Measurements from ENCODE around the gene APOB. TPM values are rescaled to one million over a fixed set of nuclear protein-coding genes. Genes with fewer than 3 reads are reported as not detected.

APOB gene
- total RNA-seq, 2 experiments from 2014 or later: not detected

DNA sequence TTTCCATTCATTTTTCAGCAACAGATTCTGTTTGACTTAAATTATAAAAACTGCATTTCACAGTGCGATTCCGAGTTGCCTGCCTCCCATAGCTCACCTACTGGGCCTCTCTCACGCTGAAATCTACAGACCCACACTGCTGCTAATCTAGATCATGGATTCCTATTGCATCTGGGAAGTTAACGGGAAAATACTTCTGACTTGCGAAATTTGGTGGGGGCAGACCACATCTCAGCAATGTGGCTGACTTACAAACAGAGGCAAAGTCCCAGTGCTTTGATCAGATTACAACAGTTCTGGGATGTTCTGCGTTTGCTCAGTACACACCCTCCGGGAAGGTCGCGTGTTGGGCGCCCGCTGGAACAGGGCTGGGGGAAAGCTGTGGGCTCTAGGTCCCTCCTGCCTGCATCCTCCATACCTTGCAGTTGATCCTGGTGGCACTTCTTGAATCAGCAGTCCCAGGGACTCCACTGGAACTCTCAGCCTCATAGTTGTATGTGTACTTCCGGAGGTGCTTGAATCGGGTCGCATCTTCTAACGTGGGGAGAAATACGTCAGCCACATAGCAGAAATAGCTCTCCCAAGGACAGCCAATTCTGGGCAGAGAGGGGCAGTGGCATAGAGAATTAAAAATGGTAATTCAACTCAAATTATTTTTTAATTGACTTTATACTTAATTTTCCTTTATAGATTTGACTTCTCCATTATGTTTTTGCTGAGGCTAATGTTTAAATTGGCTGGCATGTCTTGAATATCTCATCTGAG, 1.7 kb downstream of the APOB start:
- POLR2A ChIA-PET: no interaction called here
- Mint-ChIP-seq H3K27me3 (peaks cover 29% of the 10 kb centered on the region), H3K36me3 (no peaks in the 10 kb centered on the region), H3K4me3 (no peak overlapping the region), H3K9me3 (no peaks in the 10 kb centered on the region), H3K27ac (no peak overlapping the region), H3K4me1 (peaks cover 3% of the 10 kb centered on the region)
- no peak for DNase-seq
- ATAC-seq (ENCODE audit: low read depth): no peak

DNA sequence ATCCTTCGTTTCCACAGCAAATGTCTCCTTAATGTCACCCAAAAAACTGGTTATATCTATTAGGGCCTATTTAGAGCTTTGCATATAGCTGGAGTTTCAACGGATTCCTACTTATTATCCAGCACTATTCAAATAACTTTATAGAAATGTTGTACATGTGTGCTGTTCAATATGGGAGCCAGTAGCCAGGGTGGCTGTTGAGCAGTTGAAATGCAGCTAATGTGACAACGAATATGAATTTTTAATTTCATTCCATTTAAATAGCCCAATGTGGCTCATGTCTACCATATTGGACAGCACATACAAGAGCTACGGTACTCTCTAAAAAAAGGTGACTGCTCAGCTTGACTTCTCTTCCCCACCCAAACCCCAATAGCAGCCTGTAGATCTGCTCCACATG, 2.4 kb downstream of the APOB start:
- H3K27me3 Mint-ChIP-seq: peaks cover 29% of the 10 kb centered on the region
- no peak overlapping the region for H3K4me3 Mint-ChIP-seq
- H3K27ac Mint-ChIP-seq: no peak overlapping the region
- no peaks in the 10 kb centered on the region for H3K9me3 Mint-ChIP-seq
- DNase-seq (no peak), ATAC-seq (ENCODE audit: low read depth) (no peak)
- POLR2A ChIA-PET: no interaction called here
- peaks cover 3% of the 10 kb centered on the region for H3K4me1 Mint-ChIP-seq
- no peaks in the 10 kb centered on the region for H3K36me3 Mint-ChIP-seq

DNA sequence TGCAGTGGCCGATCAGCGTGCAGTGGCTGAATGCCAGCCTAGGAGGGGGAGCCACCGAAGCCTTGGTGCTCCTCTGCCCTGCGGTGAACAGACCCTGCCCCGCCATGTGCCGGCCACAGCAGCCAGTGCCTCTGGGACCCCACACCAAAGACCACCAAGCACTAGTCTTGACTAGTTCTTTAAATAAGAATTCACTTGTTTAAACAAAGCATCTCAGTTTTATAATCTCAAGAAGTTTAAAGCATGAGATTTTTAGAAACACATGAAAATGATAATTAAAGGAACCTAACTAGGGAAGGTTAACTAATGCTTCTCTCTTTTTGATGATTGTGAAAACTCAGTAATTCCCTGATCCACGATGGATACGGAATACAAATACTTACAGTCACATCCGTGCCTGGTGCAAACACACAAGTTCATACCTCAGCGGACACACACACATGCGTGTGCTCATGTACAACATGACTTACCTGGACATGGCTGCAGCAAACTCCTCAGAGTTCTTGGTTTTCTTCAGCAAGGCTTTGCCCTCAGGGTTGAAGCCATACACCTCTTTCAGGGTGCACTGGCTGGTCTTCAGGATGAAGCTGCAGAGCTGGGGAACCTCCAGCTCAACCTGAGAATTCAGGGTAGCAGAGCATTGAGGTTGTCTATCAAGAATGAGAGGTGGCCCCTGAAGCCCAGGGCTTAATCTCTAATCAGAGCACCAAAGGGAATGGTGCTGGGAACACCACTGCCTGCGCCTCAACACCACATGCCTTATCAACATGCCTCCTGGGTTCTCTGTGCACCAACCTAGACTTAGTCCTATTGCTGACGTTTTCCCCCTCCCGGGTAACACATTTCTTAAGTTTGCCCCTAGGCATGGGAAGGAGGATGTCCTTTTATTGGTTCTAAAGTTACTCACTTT, 3.1 kb downstream of the APOB start:
- no peak overlapping the region for H3K4me3 Mint-ChIP-seq
- POLR2A ChIA-PET: no interaction called here

DNA sequence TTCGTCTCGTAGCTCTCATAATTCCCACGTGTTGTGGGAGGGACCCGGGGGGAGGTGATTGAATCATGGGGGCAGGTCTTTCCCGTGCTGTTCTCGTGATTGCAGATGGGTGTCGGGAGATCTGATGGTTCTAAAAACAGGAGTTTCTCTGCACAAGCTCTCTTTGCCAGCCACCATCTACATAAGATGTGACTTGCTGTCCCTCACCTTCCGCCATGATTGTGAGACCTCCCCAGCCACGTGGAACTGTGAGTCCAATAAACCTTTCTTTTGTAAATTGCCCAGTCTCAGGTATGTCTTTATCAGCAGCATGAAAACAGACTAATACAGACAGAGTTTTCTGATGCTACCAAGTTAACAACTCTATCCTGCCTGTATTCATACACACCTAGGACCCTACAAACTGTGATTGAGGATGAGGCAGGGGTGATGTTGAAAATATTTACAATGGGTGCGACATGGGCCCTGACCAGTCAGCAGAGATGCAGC, 3.9 kb downstream of the APOB start:
- Mint-ChIP-seq H3K27me3 (peaks cover 20% of the 10 kb centered on the region), H3K4me3 (no peak overlapping the region), H3K4me1 (peaks cover 3% of the 10 kb centered on the region), H3K9me3 (no peaks in the 10 kb centered on the region), H3K36me3 (no peaks in the 10 kb centered on the region), H3K27ac (no peak overlapping the region)
- POLR2A ChIA-PET: no interaction called here
- ATAC-seq (ENCODE audit: low read depth): no peak
- no peak for DNase-seq

More for the DNA sequence above, 3.1 kb downstream of the APOB start:
- H3K4me1 Mint-ChIP-seq: peaks cover 3% of the 10 kb centered on the region
- DNase-seq (no peak), ATAC-seq (ENCODE audit: low read depth) (no peak)
- no peaks in the 10 kb centered on the region for H3K36me3 Mint-ChIP-seq
- H3K9me3 Mint-ChIP-seq: no peaks in the 10 kb centered on the region
- H3K27me3 Mint-ChIP-seq: peaks cover 26% of the 10 kb centered on the region
- no peak overlapping the region for H3K27ac Mint-ChIP-seq

DNA sequence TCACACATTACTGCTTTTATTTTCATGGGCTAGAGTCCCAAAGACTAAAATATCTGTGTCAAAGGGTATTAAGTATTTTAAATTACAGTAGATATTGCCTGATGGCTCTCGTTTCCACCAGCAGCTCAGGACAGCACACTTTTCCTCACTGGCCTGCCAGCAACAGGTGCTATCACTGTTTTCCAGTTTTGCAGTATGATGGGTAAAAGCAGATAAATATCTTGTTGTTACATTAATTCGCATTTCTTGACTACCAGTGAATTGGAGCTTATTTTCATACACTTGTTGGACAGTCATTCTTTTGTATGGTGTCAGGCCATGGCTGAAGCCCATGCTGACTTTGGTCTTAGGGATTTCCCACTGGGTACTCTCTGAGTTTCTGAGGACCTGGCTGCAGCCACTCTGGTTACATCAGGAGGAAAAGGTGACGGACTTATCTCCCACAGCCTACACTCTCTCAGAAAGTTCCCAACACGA, 4.8 kb downstream of the APOB start:
- POLR2A ChIA-PET: interaction anchor here (0.7 kb wide), 1 partner anchor 10 kb away, joined by 3 read pairs; no protein-coding TSS in a partner anchor
- peaks cover 11% of the 10 kb centered on the region for H3K27me3 Mint-ChIP-seq
- H3K9me3 Mint-ChIP-seq: no peaks in the 10 kb centered on the region
- no peak overlapping the region for H3K4me3 Mint-ChIP-seq
- H3K4me1 Mint-ChIP-seq: peaks cover 3% of the 10 kb centered on the region
- DNase-seq: no peak
- ATAC-seq (ENCODE audit: low read depth): no peak
- H3K36me3 Mint-ChIP-seq: no peaks in the 10 kb centered on the region
- H3K27ac Mint-ChIP-seq: no peak overlapping the region

DNA sequence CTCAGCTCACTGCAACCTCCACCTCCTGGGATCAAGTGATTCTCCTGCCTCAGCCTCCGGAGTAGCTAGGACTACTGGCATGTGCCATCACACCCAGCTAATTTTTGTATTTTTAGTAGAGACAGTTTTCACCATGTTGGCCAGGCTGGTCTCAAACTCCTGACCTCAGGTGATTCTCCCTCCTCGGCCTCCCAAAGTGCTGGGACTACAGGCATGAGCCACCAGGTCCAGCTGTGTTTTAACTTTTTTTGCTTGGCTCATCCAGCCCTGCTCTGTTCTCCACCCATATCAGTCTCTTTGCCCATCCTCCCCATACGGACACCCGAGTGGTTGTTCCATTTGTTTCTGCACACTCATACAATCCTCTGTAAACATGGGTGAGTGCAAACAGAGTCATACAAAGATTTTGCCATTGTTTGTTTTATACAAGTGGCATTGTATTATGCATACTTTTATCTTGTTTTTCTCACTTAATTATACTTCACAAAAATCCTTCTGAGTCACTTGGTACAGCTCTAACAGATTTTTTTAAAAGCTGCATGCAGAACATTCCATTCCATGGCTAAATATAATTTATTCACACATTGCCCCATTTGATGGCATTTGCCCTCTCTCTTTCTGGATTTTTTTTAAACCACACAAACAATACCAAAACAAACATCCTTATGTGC, 5.3 kb downstream of the APOB start:
- ATAC-seq (ENCODE audit: low read depth): no peak
- POLR2A ChIA-PET: interaction anchor here (0.7 kb wide), 1 partner anchor 10 kb away, joined by 3 read pairs; no protein-coding TSS in a partner anchor
- H3K36me3 Mint-ChIP-seq: no peaks in the 10 kb centered on the region
- H3K27ac Mint-ChIP-seq: no peak overlapping the region
- DNase-seq: no peak
- peaks cover 11% of the 10 kb centered on the region for H3K27me3 Mint-ChIP-seq
- no peak overlapping the region for H3K4me3 Mint-ChIP-seq
- H3K9me3 Mint-ChIP-seq: no peaks in the 10 kb centered on the region
- H3K4me1 Mint-ChIP-seq: peaks cover 3% of the 10 kb centered on the region

DNA sequence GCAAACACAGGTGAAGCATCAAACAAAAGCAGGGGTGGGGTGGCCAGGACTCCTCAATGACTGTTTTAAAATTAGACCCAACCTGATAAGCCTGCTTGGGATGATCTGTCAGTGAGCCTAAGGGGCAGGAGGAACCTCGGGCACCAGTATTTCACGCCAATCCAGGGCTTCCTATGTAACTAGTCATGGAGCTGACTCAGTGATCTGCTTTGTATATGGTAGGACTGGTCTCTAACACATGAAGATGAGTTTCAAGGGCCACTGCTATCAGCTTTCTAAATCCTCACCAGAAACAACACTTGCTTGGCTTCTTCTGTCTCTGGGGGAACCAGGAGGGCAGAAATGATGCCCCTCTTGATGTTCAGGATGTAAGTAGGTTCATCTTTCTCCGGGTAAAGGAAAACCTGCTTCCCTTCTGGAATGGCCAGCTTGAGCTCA, 6.2 kb downstream of the APOB start:
- DNase-seq (no peak), ATAC-seq (ENCODE audit: low read depth) (no peak)
- peaks cover 5% of the 10 kb centered on the region for H3K27me3 Mint-ChIP-seq
- no peaks in the 10 kb centered on the region for H3K9me3 Mint-ChIP-seq
- no peaks in the 10 kb centered on the region for H3K4me1 Mint-ChIP-seq
- no peaks in the 10 kb centered on the region for H3K36me3 Mint-ChIP-seq
- POLR2A ChIA-PET: no interaction called here
- H3K27ac Mint-ChIP-seq: no peak overlapping the region
- no peak overlapping the region for H3K4me3 Mint-ChIP-seq

DNA sequence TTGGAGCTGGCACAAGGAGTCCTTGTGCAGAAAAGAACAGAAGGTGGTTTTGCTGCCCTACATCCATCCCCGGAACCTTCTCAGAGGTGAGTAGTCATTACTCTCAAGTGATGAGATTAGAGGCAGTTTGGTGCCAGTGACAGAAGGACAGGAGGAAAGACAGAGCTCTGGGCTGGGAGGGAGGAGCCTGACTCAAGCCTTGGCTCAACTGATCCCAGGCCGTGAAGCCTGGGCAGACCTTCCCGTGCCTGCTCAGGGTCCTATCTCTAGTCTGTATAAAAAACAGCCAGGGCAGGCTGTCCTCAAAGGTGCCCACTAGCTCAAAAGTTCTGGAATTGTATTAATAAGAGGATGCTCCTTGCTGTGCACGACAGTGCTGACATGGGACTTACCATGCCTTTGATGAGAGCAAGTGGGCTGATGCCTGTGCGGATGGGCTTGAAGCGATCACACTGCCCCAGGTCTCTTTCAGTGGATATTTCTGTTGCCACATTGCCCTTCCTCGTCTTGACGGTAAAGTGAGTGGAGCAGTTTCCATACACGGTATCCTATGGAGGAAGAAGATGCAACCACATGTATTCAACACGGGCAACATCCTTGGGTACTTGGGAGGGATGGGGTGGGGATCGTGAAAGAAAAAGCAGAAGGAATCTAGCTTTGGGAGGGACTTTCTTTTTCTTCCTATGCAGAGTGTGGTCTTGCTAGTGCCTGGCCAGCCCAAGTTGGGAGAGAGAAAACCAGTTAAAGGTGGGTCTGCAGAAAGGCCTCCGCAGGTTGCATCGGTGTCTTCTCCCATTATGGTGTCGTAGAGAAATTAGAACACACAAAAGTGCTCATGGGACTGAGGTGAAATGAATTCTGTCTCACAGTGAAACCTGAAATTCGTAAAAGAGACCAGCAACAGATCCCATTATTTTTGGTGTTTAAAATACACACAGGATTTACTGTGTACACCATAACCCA, 6.9 kb downstream of the APOB start:
- peaks cover 5% of the 10 kb centered on the region for H3K27me3 Mint-ChIP-seq

DNA sequence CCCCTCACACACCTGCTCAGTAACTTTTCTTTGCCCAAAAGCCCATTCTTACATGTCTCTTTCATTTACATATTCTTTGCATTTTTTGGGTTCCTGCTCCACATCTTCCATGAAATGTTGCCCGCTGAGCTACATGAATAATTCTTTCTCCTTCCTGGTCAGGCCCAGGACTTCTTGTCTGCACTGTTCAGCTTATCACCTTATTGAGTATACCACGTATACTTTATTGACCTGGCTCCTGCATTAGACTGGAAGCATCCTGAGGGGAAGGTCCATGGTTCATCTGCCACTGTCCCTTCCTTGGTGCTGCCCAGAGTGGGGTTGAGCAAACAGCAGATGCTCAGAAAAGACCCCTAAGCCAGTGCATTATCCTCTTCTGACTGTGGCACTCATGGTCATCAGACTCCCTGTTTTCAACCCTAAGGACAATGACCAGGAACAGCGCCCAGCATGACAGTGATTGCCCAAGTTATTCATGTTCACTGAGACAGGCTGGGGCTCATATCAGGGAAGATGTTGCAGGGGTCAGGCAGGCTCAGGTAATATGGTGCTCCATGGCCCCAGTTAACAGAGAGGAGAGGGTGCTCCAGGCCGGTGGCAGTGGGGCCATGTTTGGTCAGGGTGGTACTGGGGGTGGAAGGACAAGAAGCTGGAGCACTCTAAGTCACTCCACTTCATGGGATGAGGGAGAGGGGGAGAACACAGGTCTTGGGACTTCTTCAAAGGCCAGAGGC, 7.7 kb downstream of the APOB start:
- POLR2A ChIA-PET: no interaction called here
- Mint-ChIP-seq H3K4me1 (no peaks in the 10 kb centered on the region), H3K27me3 (peaks cover 5% of the 10 kb centered on the region)

More for the DNA sequence above, 6.9 kb downstream of the APOB start:
- Mint-ChIP-seq H3K4me3 (no peak overlapping the region), H3K9me3 (no peaks in the 10 kb centered on the region), H3K36me3 (no peaks in the 10 kb centered on the region), H3K27ac (no peak overlapping the region), H3K4me1 (no peaks in the 10 kb centered on the region)
- POLR2A ChIA-PET: no interaction called here
- ATAC-seq (ENCODE audit: low read depth) (no peak), DNase-seq (no peak)

DNA sequence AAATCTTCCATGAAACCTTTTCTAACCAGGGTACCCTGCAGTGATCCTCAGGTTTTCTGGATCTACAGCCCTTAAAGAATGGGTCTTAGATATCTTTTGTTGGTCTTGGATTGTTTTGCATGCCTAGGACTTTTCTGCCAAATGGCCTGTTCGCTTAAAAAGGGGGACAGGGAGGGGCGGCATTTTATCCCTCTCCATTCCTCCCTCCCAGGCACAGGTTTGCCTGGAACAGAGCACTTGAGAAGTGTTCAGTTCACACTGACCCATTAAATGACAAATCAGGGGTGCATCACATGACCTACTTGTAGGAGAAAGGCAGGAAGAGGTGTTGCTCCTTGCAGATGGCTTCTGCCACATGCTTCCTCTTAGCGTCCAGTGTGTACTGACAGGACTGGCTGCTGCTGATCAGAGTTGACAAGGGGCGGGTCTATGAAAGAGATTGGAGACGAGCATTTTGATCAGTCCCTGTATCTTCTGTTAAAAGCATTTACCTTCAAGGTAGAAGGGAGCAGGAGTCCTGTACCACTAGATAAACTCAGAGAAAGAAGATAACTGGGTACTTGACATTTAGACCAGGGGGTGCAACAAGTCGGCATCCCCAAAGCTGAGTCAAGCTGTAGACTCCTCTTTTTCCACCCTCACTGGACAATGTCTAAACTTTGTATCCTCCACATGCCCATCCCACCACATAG, 8.4 kb downstream of the APOB start:
- Mint-ChIP-seq H3K27me3 (peaks cover 5% of the 10 kb centered on the region), H3K4me1 (no peaks in the 10 kb centered on the region), H3K36me3 (no peaks in the 10 kb centered on the region), H3K4me3 (no peak overlapping the region), H3K27ac (no peak overlapping the region), H3K9me3 (no peaks in the 10 kb centered on the region)
- no peak for DNase-seq
- no peak for ATAC-seq (ENCODE audit: low read depth)
- POLR2A ChIA-PET: no interaction called here

More for the DNA sequence above, 7.7 kb downstream of the APOB start:
- Mint-ChIP-seq H3K4me3 (no peak overlapping the region), H3K27ac (no peak overlapping the region), H3K9me3 (no peaks in the 10 kb centered on the region), H3K36me3 (no peaks in the 10 kb centered on the region)
- ATAC-seq (ENCODE audit: low read depth): no peak
- no peak for DNase-seq

DNA sequence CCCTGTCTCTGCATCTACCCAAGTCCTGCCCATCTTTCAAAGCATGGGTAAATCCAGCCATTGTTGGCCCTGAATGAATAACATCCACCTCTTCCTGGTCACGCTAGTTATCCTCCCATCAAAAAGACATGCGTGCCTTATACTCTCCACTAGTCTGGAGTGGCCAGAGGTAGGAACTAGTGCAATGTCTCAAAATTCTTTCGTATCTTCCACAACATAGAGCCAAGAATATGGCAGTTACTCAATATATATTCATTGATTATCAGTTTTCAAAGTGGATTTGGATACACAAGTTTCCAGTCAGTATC, 8.9 kb downstream of the APOB start:
- POLR2A ChIA-PET: no interaction called here
- H3K4me1 Mint-ChIP-seq: no peaks in the 10 kb centered on the region
- H3K36me3 Mint-ChIP-seq: no peaks in the 10 kb centered on the region
- no peak overlapping the region for H3K27ac Mint-ChIP-seq
- no peak for ATAC-seq (ENCODE audit: low read depth)
- H3K9me3 Mint-ChIP-seq: no peaks in the 10 kb centered on the region
- H3K4me3 Mint-ChIP-seq: no peak overlapping the region
- peaks cover 3% of the 10 kb centered on the region for H3K27me3 Mint-ChIP-seq
- DNase-seq: no peak

Measured in activated naive CD8-positive, alpha-beta T cell treated with anti-CD3 and anti-CD28 coated beads, Interleukin-2, amount 10 ng/mL, durations not matched to agents 7 days and 5 days (primary cell).